ENCODE measurements around the gene UST. TPM values are rescaled to one million over a fixed set of nuclear protein-coding genes. Genes with fewer than 3 reads are reported as not detected.

The UST gene
- total RNA-seq, 2 donors from 2014 or later, result 15.3 to 16.3 TPM

- H3K27me3 ChIP-seq (ENCODE audit: control insufficient read depth, insufficient read depth, low read length, poor library complexity, severe bottlenecking), result no peaks in the 10 kb centered on the region
- H3K4me1 Mint-ChIP-seq, result peaks cover 23% of the 10 kb centered on the region
- no peak for DNase-seq
- H3K9me3 ChIP-seq (ENCODE audit: control insufficient read depth, low read length), result no peaks in the 10 kb centered on the region
- H3K9ac ChIP-seq (ENCODE audit: extremely low read depth, low read length, poor library complexity, severe bottlenecking), result no peak overlapping the region
- no peak overlapping the region for H3K27ac ChIP-seq (ENCODE audit: low read depth, low read length)
- no peaks in the 10 kb centered on the region for H3K36me3 Mint-ChIP-seq (ENCODE audit: low read depth)
- no peaks in the 10 kb centered on the region for H3K27me3 Mint-ChIP-seq (ENCODE audit: insufficient read depth)
- no peak overlapping the region for H3K4me3 Mint-ChIP-seq
- no peaks in the 10 kb centered on the region for H3K9me3 Mint-ChIP-seq
- H3K27ac Mint-ChIP-seq, result no peak overlapping the region
- no peak for TF ChIP-seq CTCF (conservative IDR thresholded peaks at IDR 0.05)
- H3K4me1 ChIP-seq (ENCODE audit: control insufficient read depth, insufficient read depth, low read length), result no peaks in the 10 kb centered on the region
- 84 to 92% methylated on average over 6 to 8 of the region's 8 CpGs for WGBS, 2 experiments (ENCODE audit: insufficient coverage in 1 of 2, insufficient read length in 1 of 2)
- H3K36me3 ChIP-seq (ENCODE audit: control insufficient read depth, insufficient read depth, low read length), result no peaks in the 10 kb centered on the region
- no peak overlapping the region for H3K4me3 ChIP-seq (ENCODE audit: low read length)
These were observed 23.8 kb downstream of the UST start for GRCh38 chr6:148770408-148771211.

- H3K4me1 ChIP-seq (ENCODE audit: control insufficient read depth, insufficient read depth, low read length), result no peaks in the 10 kb centered on the region
- no peak overlapping the region for H3K9ac ChIP-seq (ENCODE audit: extremely low read depth, low read length, poor library complexity, severe bottlenecking)
- H3K4me3 ChIP-seq (ENCODE audit: low read length), result no peak overlapping the region
- 92 to 96% methylated on average over 2 to 3 of the region's 3 CpGs for WGBS, 2 experiments (ENCODE audit: insufficient coverage in 1 of 2, insufficient read length in 1 of 2)
- Mint-ChIP-seq H3K9me3 (no peaks in the 10 kb centered on the region), H3K4me3 (no peak overlapping the region), H3K36me3 (ENCODE audit: low read depth) (no peaks in the 10 kb centered on the region), H3K27me3 (ENCODE audit: insufficient read depth) (no peaks in the 10 kb centered on the region), H3K27ac (no peak overlapping the region), H3K4me1 (peaks cover 21% of the 10 kb centered on the region)
- no peaks in the 10 kb centered on the region for H3K9me3 ChIP-seq (ENCODE audit: control insufficient read depth, low read length)
- no peaks in the 10 kb centered on the region for H3K27me3 ChIP-seq (ENCODE audit: control insufficient read depth, insufficient read depth, low read length, poor library complexity, severe bottlenecking)
- no peak overlapping the region for H3K27ac ChIP-seq (ENCODE audit: low read depth, low read length)
- no peak for DNase-seq
- H3K36me3 ChIP-seq (ENCODE audit: control insufficient read depth, insufficient read depth, low read length), result no peaks in the 10 kb centered on the region
- TF ChIP-seq CTCF (conservative IDR thresholded peaks at IDR 0.05), result no peak
These were observed 24.4 kb downstream of the UST start for GRCh38 chr6:148771212-148771601.

GRCh38 chr6:148771896-148772554, 25.2 kb downstream of the UST start:
- H3K27ac ChIP-seq (ENCODE audit: low read depth, low read length), result no peak overlapping the region
- H3K9ac ChIP-seq (ENCODE audit: extremely low read depth, low read length, poor library complexity, severe bottlenecking), result no peak overlapping the region
- no peak overlapping the region for H3K4me3 ChIP-seq (ENCODE audit: low read length)
- no peak for TF ChIP-seq CTCF (conservative IDR thresholded peaks at IDR 0.05)
- WGBS, 2 experiments (ENCODE audit: insufficient coverage in 1 of 2, insufficient read length in 1 of 2), result 91 to 93% methylated on average over 4 to 6 of the region's 6 CpGs
- Mint-ChIP-seq H3K27ac (no peak overlapping the region), H3K4me3 (no peak overlapping the region), H3K4me1 (peaks cover 20% of the 10 kb centered on the region), H3K27me3 (ENCODE audit: insufficient read depth) (no peaks in the 10 kb centered on the region), H3K36me3 (ENCODE audit: low read depth) (no peaks in the 10 kb centered on the region), H3K9me3 (no peaks in the 10 kb centered on the region)
- H3K27me3 ChIP-seq (ENCODE audit: control insufficient read depth, insufficient read depth, low read length, poor library complexity, severe bottlenecking), result no peaks in the 10 kb centered on the region
- H3K4me1 ChIP-seq (ENCODE audit: control insufficient read depth, insufficient read depth, low read length), result no peaks in the 10 kb centered on the region
- no peak for DNase-seq
- no peaks in the 10 kb centered on the region for H3K36me3 ChIP-seq (ENCODE audit: control insufficient read depth, insufficient read depth, low read length)
- H3K9me3 ChIP-seq (ENCODE audit: control insufficient read depth, low read length), result no peaks in the 10 kb centered on the region
